GM23338 (cell line): ENCODE results near the gene DDX20.

Experiments used
- CTCF ChIP-seq, 2 experiments: fragments of 200-600 bp in 1 of 2; sonication (generic) in 1 of 2; conservative IDR thresholded peaks; 2 replicates each; pipeline versions ENCODE4 v1.5.1 to v1.6.1; 2016 to 2017; ENCODE audit warnings: antibody characterized with exemption in 2 of 2, low read depth in 2 of 2, mild to moderate bottlenecking in 2 of 2, moderate library complexity in 1 of 2
- EZH2 ChIP-seq: fragments of 200-600 bp; sonication (generic); IDR thresholded peaks from one replicate; pipeline ENCODE4 v1.8.0; 2017; ENCODE audit warnings: antibody characterized with exemption, mild to moderate bottlenecking, low read depth; ENCODE audit not compliant: unreplicated experiment
- EZH2phosphoT487 ChIP-seq: fragments of 200-600 bp; sonication (generic); IDR thresholded peaks from one replicate; pipeline ENCODE4 v1.8.1; 2018; ENCODE audit warnings: antibody characterized with exemption; ENCODE audit not compliant: unreplicated experiment
- POLR2AphosphoS5 ChIP-seq: IDR thresholded peaks from 2 replicates; pipeline ENCODE4 v1.6.1; 2016; ENCODE audit warnings: antibody characterized with exemption, low read depth
- REST ChIP-seq: IDR thresholded peaks from one replicate; pipeline ENCODE4 v1.6.1; 2018; ENCODE audit warnings: antibody characterized with exemption; ENCODE audit not compliant: unreplicated experiment
- ZNF114 ChIP-seq: fragments of 250-450 bp; sonication (Bioruptor Pico); IDR thresholded peaks from 2 replicates; pipeline ENCODE4 v1.5.0; 2020; ENCODE audit warnings: mild to moderate bottlenecking, moderate library complexity

DNA sequence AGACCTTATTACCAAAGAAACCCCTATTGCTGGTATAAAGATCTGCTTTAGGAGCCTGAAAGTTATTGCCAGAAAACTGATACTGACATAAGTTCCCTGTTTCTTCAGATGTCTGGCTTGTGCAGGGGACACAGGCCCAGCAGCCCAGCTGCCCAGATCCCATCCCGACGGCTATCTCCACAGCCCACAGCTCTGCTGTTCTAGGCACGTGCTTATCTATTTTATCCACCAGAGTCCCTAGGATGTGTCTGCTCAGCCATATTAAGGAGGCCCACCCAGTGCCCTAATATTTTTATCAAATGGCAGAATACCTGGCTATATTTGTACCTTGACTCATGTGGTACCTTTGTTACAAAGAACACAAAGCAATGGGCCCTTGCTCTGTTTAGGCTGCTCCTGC, 58.9 kb downstream of the DDX20 start:
- TF ChIP-seq EZH2 = no peak
- TF ChIP-seq POLR2AphosphoS5 = no peak
- no peak for TF ChIP-seq CTCF (conservative IDR thresholded peaks at IDR 0.05; ENCODE audit: low read depth in 2 of 2)
- no peak for TF ChIP-seq ZNF114 (CRISPR knock-in tag)
- no peak for TF ChIP-seq EZH2phosphoT487
- no peak for TF ChIP-seq REST
